Natural killer cell (primary cell): ENCODE results near the gene MPND. TPM values are rescaled to one million over a fixed set of nuclear protein-coding genes. Genes with fewer than 3 reads are reported as not detected.

Source experiments
- ATAC-seq, 3 donors: fragments of 150-1000 bp in 2 of 3; fragments of 200-7000 bp in 1 of 3; cut with Tn5 transposase; 1 replicate in 1 of 3; 2 replicates in 2 of 3; pipeline ENCODE4 v1.10.0; 2021; ENCODE audit warnings: mild to moderate bottlenecking in 2 of 3, moderate library complexity in 2 of 3
- DNase-seq, 2 donors: peaks; one replicate each; pipeline versions ENCODE4 v3.0.0 to v3.0.0-alpha.2; 2013 to 2021; ENCODE audit warnings: mixed read lengths in 1 of 2
- H3K27ac ChIP-seq: one replicate; pipeline ENCODE4 v1.5.1; 2013; ENCODE audit warnings: mild to moderate bottlenecking, low read length
- H3K27me3 ChIP-seq: one replicate; pipeline ENCODE4 v1.6.1; 2013; ENCODE audit warnings: low read length; ENCODE audit not compliant: control insufficient read depth, insufficient read depth
- H3K36me3 ChIP-seq: one replicate; pipeline ENCODE4 v1.6.1; 2013; ENCODE audit warnings: low read length; ENCODE audit not compliant: control insufficient read depth, insufficient read depth
- H3K4me1 ChIP-seq: one replicate; pipeline ENCODE4 v1.6.1; 2013; ENCODE audit warnings: low read length; ENCODE audit not compliant: control insufficient read depth, insufficient read depth
- H3K4me3 ChIP-seq: one replicate; pipeline ENCODE4 v1.5.1; 2013; ENCODE audit warnings: low read length
- H3K9me3 ChIP-seq: one replicate; pipeline ENCODE4 v1.6.1; 2013; ENCODE audit warnings: low read length; ENCODE audit not compliant: control insufficient read depth, insufficient read depth
- H3K27ac Mint-ChIP-seq, 2 donors: one replicate each; pipeline ENCODE4 v1.8.0; 2022; ENCODE audit warnings: mild to moderate bottlenecking in 2 of 2, mixed read lengths in 2 of 2, moderate library complexity in 1 of 2
- H3K27me3 Mint-ChIP-seq, 2 donors: one replicate each; pipeline ENCODE4 v1.8.0; 2022; ENCODE audit warnings: low read depth in 2 of 2, mixed read lengths in 2 of 2
- H3K36me3 Mint-ChIP-seq: one replicate; pipeline ENCODE4 v1.8.0; 2022; ENCODE audit warnings: mixed read lengths
- H3K4me1 Mint-ChIP-seq, 2 donors: one replicate each; pipeline ENCODE4 v1.8.0; 2022; ENCODE audit warnings: mixed read lengths in 2 of 2
- H3K4me3 Mint-ChIP-seq: one replicate; pipeline ENCODE4 v1.8.0; 2022; ENCODE audit warnings: mild to moderate bottlenecking, moderate library complexity, mixed read lengths
- H3K9me3 Mint-ChIP-seq, 2 donors: one replicate each; pipeline ENCODE4 v1.8.0; 2022; ENCODE audit warnings: mixed read lengths in 2 of 2
- WGBS: methylation state at CpG from one replicate; pipeline ENCODE4 v1.1.7; 2013; ENCODE audit warnings: missing lambda C conversion rate; ENCODE audit not compliant: insufficient coverage; 5-methylcytosine and 5-hydroxymethylcytosine counted together
- intact Hi-C: fragments of 100-400 bp; cut with micrococcal nuclease; formaldehyde crosslinking; loops from one replicate; pipeline ENCODE4 v1.14.2; 2022
- total RNA-seq, 4 donors: library from RNA; stranded (reverse); fragments of 120-200 nt in 1 of 4; gene quantifications; one replicate each; pipeline versions ENCODE4 v1.2.3 to v1.2.4, GENCODE V29; 2013 to 2022
- TF ChIP-seq, protein P1 (sequence below): fragments of 200-600 bp; IDR thresholded peaks from one replicate; pipeline ENCODE4 v1.8.0; 2022; ENCODE audit warnings: antibody characterized with exemption

Gene MPND
- total RNA-seq, 3 donors from 2014 or later (not counting 1 experiment from before 2014, with no cell fraction given): 30.4 to 38.4 (median 31.1) TPM

DNA sequence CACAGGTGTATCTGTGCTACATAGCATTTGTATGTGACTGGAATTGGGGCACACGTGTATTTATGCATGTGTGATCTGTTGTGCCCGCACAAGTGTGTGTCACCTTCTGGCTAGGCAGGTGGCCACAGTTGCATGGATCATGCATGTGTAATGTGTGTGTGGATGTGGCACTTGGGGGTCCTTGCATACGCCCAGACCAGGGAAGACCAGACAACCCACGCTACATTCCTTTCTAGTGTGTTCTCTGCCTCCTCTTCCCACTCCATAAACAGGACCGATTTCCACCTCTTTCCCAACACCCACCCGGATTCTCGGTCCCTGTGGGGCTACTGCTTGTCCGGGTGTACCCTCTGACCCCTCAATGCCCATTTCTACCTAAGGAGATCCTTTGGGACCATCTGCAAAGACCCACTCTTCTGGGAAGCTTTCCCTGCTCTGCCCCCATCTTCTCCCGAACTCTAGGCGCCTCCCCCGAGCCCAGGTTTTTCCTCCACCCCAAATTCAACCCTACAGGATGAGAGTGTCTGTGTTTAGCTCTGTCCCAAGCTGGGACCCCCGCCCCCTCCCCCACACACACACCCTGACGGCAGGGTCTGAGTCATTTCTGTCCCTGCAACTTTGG is 17.0 kb upstream of the MPND start:
- H3K27ac ChIP-seq: no peak overlapping the region
- Mint-ChIP-seq H3K9me3 (no peaks in the 10 kb centered on the region), H3K27ac (no peak overlapping the region), H3K27me3 (no peaks in the 10 kb centered on the region), H3K4me3 (peak overlapping the region; percentile 67), H3K36me3 (no peaks in the 10 kb centered on the region), H3K4me1 (peaks cover 16 to 33% of the 10 kb centered on the region in 2 donors)
- H3K4me3 ChIP-seq: no peak overlapping the region
- H3K36me3 ChIP-seq: no peaks in the 10 kb centered on the region
- peaks cover 30% of the 10 kb centered on the region for H3K4me1 ChIP-seq
- TF ChIP-seq, protein P1, sequence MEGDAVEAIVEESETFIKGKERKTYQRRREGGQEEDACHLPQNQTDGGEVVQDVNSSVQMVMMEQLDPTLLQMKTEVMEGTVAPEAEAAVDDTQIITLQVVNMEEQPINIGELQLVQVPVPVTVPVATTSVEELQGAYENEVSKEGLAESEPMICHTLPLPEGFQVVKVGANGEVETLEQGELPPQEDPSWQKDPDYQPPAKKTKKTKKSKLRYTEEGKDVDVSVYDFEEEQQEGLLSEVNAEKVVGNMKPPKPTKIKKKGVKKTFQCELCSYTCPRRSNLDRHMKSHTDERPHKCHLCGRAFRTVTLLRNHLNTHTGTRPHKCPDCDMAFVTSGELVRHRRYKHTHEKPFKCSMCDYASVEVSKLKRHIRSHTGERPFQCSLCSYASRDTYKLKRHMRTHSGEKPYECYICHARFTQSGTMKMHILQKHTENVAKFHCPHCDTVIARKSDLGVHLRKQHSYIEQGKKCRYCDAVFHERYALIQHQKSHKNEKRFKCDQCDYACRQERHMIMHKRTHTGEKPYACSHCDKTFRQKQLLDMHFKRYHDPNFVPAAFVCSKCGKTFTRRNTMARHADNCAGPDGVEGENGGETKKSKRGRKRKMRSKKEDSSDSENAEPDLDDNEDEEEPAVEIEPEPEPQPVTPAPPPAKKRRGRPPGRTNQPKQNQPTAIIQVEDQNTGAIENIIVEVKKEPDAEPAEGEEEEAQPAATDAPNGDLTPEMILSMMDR: no peak
- 53% methylated on average over 13 of the region's 13 CpGs for WGBS
- intact Hi-C loops: no loop called here
- no peaks in the 10 kb centered on the region for H3K27me3 ChIP-seq
- DNase-seq: no peak
- H3K9me3 ChIP-seq: no peaks in the 10 kb centered on the region
- no peak for ATAC-seq

DNA sequence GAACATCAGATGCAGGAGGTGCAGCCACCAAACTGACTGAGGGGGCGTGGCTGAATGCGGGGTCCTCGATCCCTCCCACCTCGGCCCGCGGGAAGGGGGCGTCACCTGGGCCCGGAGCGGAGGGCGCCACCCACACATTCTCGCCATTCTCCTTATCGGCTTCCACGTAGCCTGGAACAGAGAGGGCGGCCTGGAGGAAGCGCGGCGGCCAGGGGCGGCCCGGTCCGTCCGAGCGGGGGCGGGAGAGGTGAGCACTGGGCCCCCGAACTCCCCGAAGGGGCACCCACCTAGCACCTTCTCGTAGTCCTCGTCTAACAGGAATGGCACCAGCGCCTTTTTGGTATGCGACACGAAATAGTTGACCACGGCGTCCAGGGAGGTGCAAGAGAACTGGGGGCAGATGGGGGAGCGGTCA is 16.5 kb upstream of the MPND start:
- intact Hi-C loops: no loop called here

DNA sequence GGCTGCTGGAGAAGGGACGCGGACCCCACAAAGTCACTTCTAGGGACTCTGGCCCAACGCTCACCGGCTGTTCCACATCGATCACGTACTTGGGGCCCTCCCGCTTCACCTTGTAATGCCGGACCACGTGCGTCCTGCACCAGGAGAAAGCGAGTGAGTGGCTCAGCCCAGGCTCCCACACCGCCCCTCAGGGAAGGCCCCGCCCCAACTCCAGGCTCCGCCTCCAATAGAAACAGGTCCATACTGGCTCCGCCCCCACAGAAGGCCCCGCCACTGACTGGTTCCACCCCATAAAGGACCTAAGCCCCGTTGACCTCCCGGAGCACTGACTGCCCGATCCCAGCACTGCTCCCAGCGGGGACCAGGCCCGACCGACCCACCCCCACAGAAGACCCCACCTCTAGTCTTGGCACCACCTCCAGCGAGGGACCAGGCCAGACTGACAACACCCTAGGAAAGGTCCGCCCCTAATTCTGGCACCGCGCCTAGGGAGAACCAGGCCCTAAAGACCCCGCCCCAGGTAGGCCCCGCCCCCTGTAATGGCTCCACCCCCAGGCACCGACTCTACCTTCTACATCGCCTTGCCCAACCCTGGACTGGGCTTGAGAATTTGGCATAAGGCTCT is 16.0 kb upstream of the MPND start:
- H3K4me1 Mint-ChIP-seq: peaks cover 16 to 33% of the 10 kb centered on the region in 2 donors
- Histone ChIP-seq H3K27ac (no peak overlapping the region), H3K36me3 (no peaks in the 10 kb centered on the region), H3K4me3 (peak overlapping the region; percentile 42), H3K27me3 (no peaks in the 10 kb centered on the region), H3K9me3 (no peaks in the 10 kb centered on the region), H3K4me1 (peaks cover 30% of the 10 kb centered on the region)
- no peaks in the 10 kb centered on the region for H3K9me3 Mint-ChIP-seq
- H3K4me3 Mint-ChIP-seq: peak overlapping the region; percentile 90
- peak overlapping the region; percentile 73 to 92 for H3K27ac Mint-ChIP-seq
- H3K27me3 Mint-ChIP-seq: no peaks in the 10 kb centered on the region
- TF ChIP-seq, protein P1: no peak
- no peaks in the 10 kb centered on the region for H3K36me3 Mint-ChIP-seq
- WGBS: 5% methylated on average over 30 of the region's 30 CpGs
- DNase-seq: peak; percentile 58 to 74
- ATAC-seq: peak in 2 of 3 donors; percentile 13 to 30
- intact Hi-C loops: no loop called here

More for the DNA sequence above, 16.5 kb upstream of the MPND start:
- peak in 1 of 2 donors; percentile 52 for DNase-seq
- Mint-ChIP-seq H3K9me3 (no peaks in the 10 kb centered on the region), H3K27me3 (no peaks in the 10 kb centered on the region), H3K27ac (no peak overlapping the region), H3K36me3 (no peaks in the 10 kb centered on the region), H3K4me3 (peak overlapping the region; percentile 90), H3K4me1 (peaks cover 16 to 33% of the 10 kb centered on the region in 2 donors)
- Histone ChIP-seq H3K4me1 (peaks cover 30% of the 10 kb centered on the region), H3K27ac (no peak overlapping the region), H3K36me3 (no peaks in the 10 kb centered on the region), H3K4me3 (no peak overlapping the region), H3K9me3 (no peaks in the 10 kb centered on the region), H3K27me3 (no peaks in the 10 kb centered on the region)
- WGBS: 5% methylated on average over 33 of the region's 33 CpGs
- TF ChIP-seq, protein P1: no peak
- no peak for ATAC-seq
